Measurements from ENCODE around the gene FAM170A.

Gene FAM170A

GRCh38 chr5:119597728-119598298, 31.5 kb upstream of the FAM170A start:
- H3K9me2 ChIP-seq (ENCODE audit: low read depth, low read length) = no peaks in the 10 kb centered on the region
- no peak overlapping the region for H3K9ac ChIP-seq (ENCODE audit: low read length)
- H3K9me3 ChIP-seq (ENCODE audit: low read length) = no peaks in the 10 kb centered on the region
- no peak overlapping the region for H3K27ac ChIP-seq (ENCODE audit: low read depth, low read length, poor library complexity, severe bottlenecking)
- H2AFZ ChIP-seq (ENCODE audit: low read length) = no peak overlapping the region
- no peak overlapping the region for H3K4me3 ChIP-seq (ENCODE audit: low read depth, low read length, poor library complexity, severe bottlenecking)
- no peaks in the 10 kb centered on the region for H3K27me3 ChIP-seq (ENCODE audit: insufficient read depth, low read length)
- H3K79me2 ChIP-seq (ENCODE audit: insufficient read depth, low read length) = no peaks in the 10 kb centered on the region
- H3K4me1 ChIP-seq (ENCODE audit: insufficient read depth, low read length, severe bottlenecking) = no peaks in the 10 kb centered on the region
- H3F3A ChIP-seq (ENCODE audit: insufficient read depth, low read length) = no peaks in the 10 kb centered on the region
- TF ChIP-seq EZH2 (IDR thresholded peaks at IDR 0.05; ENCODE audit: borderline replicate concordance, low read length) (no peak), CTCF (IDR thresholded peaks at IDR 0.05; ENCODE audit: low read length) (no peak)
- H3K4me2 ChIP-seq (ENCODE audit: low read length) = no peak overlapping the region
- no peaks in the 10 kb centered on the region for H4K20me1 ChIP-seq (ENCODE audit: insufficient read depth, low read length)
- no peaks in the 10 kb centered on the region for H3K36me3 ChIP-seq (ENCODE audit: insufficient read depth, low read length)

GRCh38 chr5:119613937-119614336, 15.4 kb upstream of the FAM170A start:
- H3K4me3 ChIP-seq (ENCODE audit: low read depth, low read length, poor library complexity, severe bottlenecking) = no peak overlapping the region
- H3K9ac ChIP-seq (ENCODE audit: low read length) = no peak overlapping the region
- no peak overlapping the region for H3K27ac ChIP-seq (ENCODE audit: low read depth, low read length, poor library complexity, severe bottlenecking)
- H3K36me3 ChIP-seq (ENCODE audit: insufficient read depth, low read length) = no peaks in the 10 kb centered on the region
- H2AFZ ChIP-seq (ENCODE audit: low read length) = no peak overlapping the region
- H3F3A ChIP-seq (ENCODE audit: insufficient read depth, low read length) = no peaks in the 10 kb centered on the region
- no peaks in the 10 kb centered on the region for H3K79me2 ChIP-seq (ENCODE audit: insufficient read depth, low read length)
- H4K20me1 ChIP-seq (ENCODE audit: insufficient read depth, low read length) = no peaks in the 10 kb centered on the region
- H3K27me3 ChIP-seq (ENCODE audit: insufficient read depth, low read length) = no peaks in the 10 kb centered on the region; the same call in 1 of the 2 replicates
- H3K9me3 ChIP-seq (ENCODE audit: low read length) = no peaks in the 10 kb centered on the region
- TF ChIP-seq CTCF (IDR thresholded peaks at IDR 0.05; ENCODE audit: low read length) (no peak), EZH2 (IDR thresholded peaks at IDR 0.05; ENCODE audit: borderline replicate concordance, low read length) (no peak)
- H3K4me1 ChIP-seq (ENCODE audit: insufficient read depth, low read length, severe bottlenecking) = no peaks in the 10 kb centered on the region
- no peaks in the 10 kb centered on the region for H3K9me2 ChIP-seq (ENCODE audit: low read depth, low read length)
- H3K4me2 ChIP-seq (ENCODE audit: low read length) = no peak overlapping the region

- no peaks in the 10 kb centered on the region for H4K20me1 ChIP-seq (ENCODE audit: insufficient read depth, low read length)
- no peak for TF ChIP-seq CTCF (IDR thresholded peaks at IDR 0.05; ENCODE audit: low read length)
- TF ChIP-seq EZH2 (IDR thresholded peaks at IDR 0.05; ENCODE audit: borderline replicate concordance, low read length) = no peak
- no peaks in the 10 kb centered on the region; the same call in 1 of the 2 replicates for H3K27me3 ChIP-seq (ENCODE audit: insufficient read depth, low read length)
- no peak overlapping the region for H2AFZ ChIP-seq (ENCODE audit: low read length)
- no peaks in the 10 kb centered on the region for H3K79me2 ChIP-seq (ENCODE audit: insufficient read depth, low read length)
- H3K4me2 ChIP-seq (ENCODE audit: low read length) = no peak overlapping the region
- no peak overlapping the region for H3K4me3 ChIP-seq (ENCODE audit: low read depth, low read length, poor library complexity, severe bottlenecking)
- no peaks in the 10 kb centered on the region for H3K4me1 ChIP-seq (ENCODE audit: insufficient read depth, low read length, severe bottlenecking)
- no peak overlapping the region for H3K27ac ChIP-seq (ENCODE audit: low read depth, low read length, poor library complexity, severe bottlenecking)
- no peaks in the 10 kb centered on the region for H3K36me3 ChIP-seq (ENCODE audit: insufficient read depth, low read length)
- no peaks in the 10 kb centered on the region for H3F3A ChIP-seq (ENCODE audit: insufficient read depth, low read length)
- no peaks in the 10 kb centered on the region for H3K9me3 ChIP-seq (ENCODE audit: low read length)
- H3K9ac ChIP-seq (ENCODE audit: low read length) = no peak overlapping the region
- no peaks in the 10 kb centered on the region for H3K9me2 ChIP-seq (ENCODE audit: low read depth, low read length)
Measured at GRCh38 chr5:119614838-119615237, 14.5 kb upstream of the FAM170A start.

Measured in OCI-LY1 (cell line).